PC-3 (cell line): ENCODE data around the gene MBOAT7. TPM values are rescaled to one million over a fixed set of nuclear protein-coding genes. Genes with fewer than 3 reads are reported as not detected.

Experiments used
- ATAC-seq: fragments of 200-7000 bp; cut with Tn5 transposase; 2 replicates; pipeline ENCODE4 v1.9.1; 2020; ENCODE audit warnings: mild to moderate bottlenecking, moderate library complexity
- BruUV-seq: library from RNA; stranded (reverse); fragments of 400-500 nt; replicated peaks from 2 replicates; lab custom pipeline; 2021; lab: Mats Ljungman, UMichigan
- CTCF ChIA-PET: fragments of 300-600 bp; sonication (Branson Sonifier 250); formaldehyde crosslinking; loops from one replicate; lab custom pipeline; 2022; ENCODE audit warnings: antibody characterized with exemption; lab: Charles Lee
- POLR2A ChIA-PET: fragments of 300-600 bp; sonication (Branson Sonifier 250); formaldehyde crosslinking; loops from one replicate; lab custom pipeline; 2022; ENCODE audit warnings: antibody characterized with exemption; ENCODE audit not compliant: unreplicated experiment; lab: Charles Lee
- DNase-seq: peaks from one replicate; pipeline ENCODE4 v3.0.0-alpha.2; 2015
- H2AFZ ChIP-seq: fragments of 300-600 bp; sonication (generic); 2 replicates; pipeline ENCODE4 v1.6.0; 2016; ENCODE audit warnings: antibody characterized with exemption, low read length
- H3F3A ChIP-seq: fragments of 300-600 bp; sonication (generic); one replicate; pipeline ENCODE4 v1.6.0; 2017; ENCODE audit warnings: antibody characterized with exemption, low read length, control low read depth, mild to moderate bottlenecking; ENCODE audit not compliant: unreplicated experiment
- H3K27ac ChIP-seq: fragments of 300-600 bp; sonication (generic); 2 replicates; pipeline ENCODE4 v1.5.1; 2016; ENCODE audit warnings: mild to moderate bottlenecking, low read length
- H3K27me3 ChIP-seq: fragments of 300-600 bp; sonication (generic); 2 replicates; pipeline ENCODE4 v1.6.1; 2016; ENCODE audit warnings: low read length, mixed read lengths
- H3K36me3 ChIP-seq: fragments of 300-600 bp; sonication (generic); 2 replicates; pipeline ENCODE4 v1.6.1; 2016; ENCODE audit warnings: low read depth, mixed run types, low read length, mixed read lengths
- H3K4me1 ChIP-seq: fragments of 300-600 bp; sonication (generic); 2 replicates; pipeline ENCODE4 v1.5.1; 2016; ENCODE audit warnings: low read length; ENCODE audit not compliant: insufficient read depth
- H3K4me2 ChIP-seq: fragments of 300-600 bp; sonication (generic); 2 replicates; pipeline ENCODE4 v1.6.0; 2016; ENCODE audit warnings: low read length
- H3K4me3 ChIP-seq: fragments of 300-600 bp; sonication (generic); 2 replicates; pipeline ENCODE4 v1.5.1; 2016; ENCODE audit warnings: mild to moderate bottlenecking, low read length, mixed read lengths
- H3K79me2 ChIP-seq: fragments of 300-600 bp; sonication (generic); 2 replicates; pipeline ENCODE4 v1.6.1; 2017; ENCODE audit warnings: low read length, mixed read lengths
- H3K9ac ChIP-seq: fragments of 300-600 bp; sonication (generic); 2 replicates; pipeline ENCODE4 v1.6.0; 2016; ENCODE audit warnings: mild to moderate bottlenecking, low read length
- H3K9me2 ChIP-seq: fragments of 300-600 bp; sonication (generic); replicated peaks from 2 replicates; pipeline ENCODE4 v1.6.1; 2016; ENCODE audit warnings: mixed run types, low read length, mixed read lengths
- H3K9me3 ChIP-seq: fragments of 300-600 bp; sonication (generic); 2 replicates; pipeline ENCODE4 v1.6.1; 2016; ENCODE audit warnings: low read length, mixed read lengths
- H4K20me1 ChIP-seq: fragments of 300-600 bp; sonication (generic); 2 replicates; pipeline ENCODE4 v1.6.1; 2016; ENCODE audit warnings: low read length, mixed read lengths
- EZH2 ChIP-seq: fragments of 300-600 bp; sonication (generic); IDR thresholded peaks from one replicate; pipeline ENCODE4 v1.6.1; 2017; ENCODE audit warnings: antibody characterized with exemption, mild to moderate bottlenecking, low read length; ENCODE audit not compliant: unreplicated experiment
- EZH2phosphoT487 ChIP-seq: fragments of 300-600 bp; sonication (generic); IDR thresholded peaks from 2 replicates; pipeline ENCODE4 v1.6.1; 2018; ENCODE audit warnings: mild to moderate bottlenecking, antibody characterized with exemption, low read length, borderline replicate concordance
- intact Hi-C: fragments of 100-400 bp; cut with micrococcal nuclease; formaldehyde crosslinking; loops from 2 replicates; pipeline ENCODE4 v1.9.0; 2023
- total RNA-seq: library from RNA; depleted of rRNA; stranded (reverse); fragments of >200 nt; gene quantifications from 2 replicates; pipeline ENCODE4 v1.2.3, GENCODE V29; 2014
- TF ChIP-seq, protein P1 (sequence below): fragments of 300-600 bp; sonication (generic); conservative IDR thresholded peaks from 2 replicates; pipeline ENCODE4 v1.5.1; 2017; ENCODE audit warnings: antibody characterized with exemption, low read depth, mild to moderate bottlenecking, low read length

MBOAT7 gene
- total RNA-seq, 1 experiment from 2014 or later, result 231 TPM

DNA sequence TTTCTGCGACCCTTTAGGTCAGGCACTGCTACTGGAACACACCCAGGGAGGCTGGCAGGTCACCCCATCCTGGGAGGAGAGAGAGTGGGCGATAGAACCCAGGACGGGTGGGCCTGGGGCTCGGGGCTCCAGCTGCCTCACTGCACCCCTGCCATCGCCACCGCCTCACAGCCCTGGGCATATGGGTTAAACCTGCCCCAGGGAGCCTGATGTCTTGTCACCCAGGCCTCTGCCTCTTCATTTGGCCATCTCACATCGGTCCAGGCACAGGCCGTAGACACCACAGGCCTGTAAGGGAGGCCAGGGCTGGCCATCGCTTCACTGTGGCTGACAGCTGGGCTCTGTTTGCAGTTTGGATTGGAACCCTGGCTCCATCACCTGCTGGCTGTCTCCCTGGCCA, 63.7 kb downstream of the MBOAT7 start:
- H3K36me3 ChIP-seq, result peaks cover 66% of the 10 kb centered on the region
- no TSS peak for BruUV-seq
- H3K4me1 ChIP-seq, result no peaks in the 10 kb centered on the region
- H3F3A ChIP-seq, result no peaks in the 10 kb centered on the region
- no peak overlapping the region for H3K27ac ChIP-seq
- no peak overlapping the region for H3K4me2 ChIP-seq
- no peaks in the 10 kb centered on the region for H3K9me3 ChIP-seq
- ChIA-PET CTCF (no interaction called here), POLR2A (no interaction called here)
- ATAC-seq (no peak), DNase-seq (no peak)
- no peaks in the 10 kb centered on the region for H3K9me2 ChIP-seq
- H3K9ac ChIP-seq, result no peak overlapping the region
- no peaks in the 10 kb centered on the region for H4K20me1 ChIP-seq
- TF ChIP-seq, protein P1, sequence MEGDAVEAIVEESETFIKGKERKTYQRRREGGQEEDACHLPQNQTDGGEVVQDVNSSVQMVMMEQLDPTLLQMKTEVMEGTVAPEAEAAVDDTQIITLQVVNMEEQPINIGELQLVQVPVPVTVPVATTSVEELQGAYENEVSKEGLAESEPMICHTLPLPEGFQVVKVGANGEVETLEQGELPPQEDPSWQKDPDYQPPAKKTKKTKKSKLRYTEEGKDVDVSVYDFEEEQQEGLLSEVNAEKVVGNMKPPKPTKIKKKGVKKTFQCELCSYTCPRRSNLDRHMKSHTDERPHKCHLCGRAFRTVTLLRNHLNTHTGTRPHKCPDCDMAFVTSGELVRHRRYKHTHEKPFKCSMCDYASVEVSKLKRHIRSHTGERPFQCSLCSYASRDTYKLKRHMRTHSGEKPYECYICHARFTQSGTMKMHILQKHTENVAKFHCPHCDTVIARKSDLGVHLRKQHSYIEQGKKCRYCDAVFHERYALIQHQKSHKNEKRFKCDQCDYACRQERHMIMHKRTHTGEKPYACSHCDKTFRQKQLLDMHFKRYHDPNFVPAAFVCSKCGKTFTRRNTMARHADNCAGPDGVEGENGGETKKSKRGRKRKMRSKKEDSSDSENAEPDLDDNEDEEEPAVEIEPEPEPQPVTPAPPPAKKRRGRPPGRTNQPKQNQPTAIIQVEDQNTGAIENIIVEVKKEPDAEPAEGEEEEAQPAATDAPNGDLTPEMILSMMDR, result no peak
- TF ChIP-seq EZH2, result no peak
- TF ChIP-seq EZH2phosphoT487, result no peak
- no peak overlapping the region for H3K4me3 ChIP-seq
- H3K27me3 ChIP-seq, result no peaks in the 10 kb centered on the region
- H2AFZ ChIP-seq, result no peak overlapping the region
- intact Hi-C loops, result no loop called here
- no peaks in the 10 kb centered on the region for H3K79me2 ChIP-seq

GRCh38 chr19:54124393-54124792, 65.0 kb downstream of the MBOAT7 start:
- H3K36me3 ChIP-seq, result peaks cover 71% of the 10 kb centered on the region

DNA sequence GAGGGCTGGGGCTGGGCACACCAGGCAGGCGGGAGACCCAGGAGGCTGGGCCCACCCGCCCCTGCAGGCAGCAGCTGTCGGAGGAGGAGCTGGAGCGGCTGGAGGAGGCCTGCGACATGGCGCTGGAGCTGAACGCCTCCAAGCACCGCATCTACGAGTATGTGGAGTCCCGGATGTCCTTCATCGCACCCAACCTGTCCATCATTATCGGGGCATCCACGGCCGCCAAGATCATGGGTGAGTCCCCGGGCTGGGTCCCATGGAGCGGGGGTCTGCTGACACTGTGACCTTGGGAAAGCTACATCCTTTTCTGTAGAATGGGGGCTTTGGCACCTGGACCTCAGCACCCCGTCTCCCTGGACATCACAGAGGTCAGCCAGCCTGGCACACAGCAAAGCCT, 65.7 kb downstream of the MBOAT7 start:
- Histone ChIP-seq H2AFZ (no peak overlapping the region), H3K4me3 (no peak overlapping the region), H4K20me1 (no peaks in the 10 kb centered on the region), H3K9ac (no peak overlapping the region), H3K79me2 (no peaks in the 10 kb centered on the region), H3K9me2 (no peaks in the 10 kb centered on the region), H3K36me3 (peaks cover 68% of the 10 kb centered on the region), H3F3A (no peaks in the 10 kb centered on the region), H3K27ac (no peak overlapping the region), H3K9me3 (no peaks in the 10 kb centered on the region), H3K27me3 (no peaks in the 10 kb centered on the region), H3K4me2 (no peak overlapping the region), H3K4me1 (no peaks in the 10 kb centered on the region)
- ChIA-PET CTCF (no interaction called here), POLR2A (no interaction called here)
- ATAC-seq (no peak), DNase-seq (no peak)
- intact Hi-C loops, result no loop called here
- TF ChIP-seq EZH2 (no peak), EZH2phosphoT487 (no peak)
- TF ChIP-seq, protein P1, result no peak
- BruUV-seq, result no TSS peak

More at GRCh38 chr19:54124393-54124792, 65.0 kb downstream of the MBOAT7 start:
- H3K4me2 ChIP-seq, result no peak overlapping the region
- H3K4me3 ChIP-seq, result no peak overlapping the region
- no peaks in the 10 kb centered on the region for H3K9me3 ChIP-seq
- no peaks in the 10 kb centered on the region for H4K20me1 ChIP-seq
- no TSS peak for BruUV-seq
- TF ChIP-seq EZH2phosphoT487 (no peak), EZH2 (no peak)
- TF ChIP-seq, protein P1, result no peak
- no peak for DNase-seq
- H2AFZ ChIP-seq, result no peak overlapping the region
- H3K9ac ChIP-seq, result no peak overlapping the region
- CTCF ChIA-PET, result no interaction called here
- H3K79me2 ChIP-seq, result no peaks in the 10 kb centered on the region
- POLR2A ChIA-PET, result no interaction called here
- no peaks in the 10 kb centered on the region for H3K27me3 ChIP-seq
- no peaks in the 10 kb centered on the region for H3F3A ChIP-seq
- intact Hi-C loops, result no loop called here
- no peaks in the 10 kb centered on the region for H3K4me1 ChIP-seq
- no peaks in the 10 kb centered on the region for H3K9me2 ChIP-seq
- H3K27ac ChIP-seq, result no peak overlapping the region
- no peak for ATAC-seq
